Fibroblast of pulmonary artery (primary cell): Measurements from ENCODE around the gene PDLIM5.
"Not testable (repeated sequence)": the region's sequence is repeated elsewhere in the genome, so short reads cannot be mapped to it uniquely, and the experiment has no call there.

Source experiments
- DNase-seq: peaks from one replicate; pipeline ENCODE4 v3.0.0-alpha.2; 2010; ENCODE audit warnings: low read depth
- H3K4me3 ChIP-seq: replicated peaks from 2 replicates; pipeline ENCODE4 v1.5.1; 2011; ENCODE audit warnings: low read depth, mild to moderate bottlenecking, control low read depth, low read length, moderate library complexity
- TF ChIP-seq, protein P1 (sequence below): IDR thresholded peaks from 2 replicates; pipeline ENCODE4 v1.5.1; 2011; ENCODE audit warnings: mild to moderate bottlenecking, control low read depth, low read length, inconsistent platforms; ENCODE audit errors: missing control alignments

The PDLIM5 gene, protein sequence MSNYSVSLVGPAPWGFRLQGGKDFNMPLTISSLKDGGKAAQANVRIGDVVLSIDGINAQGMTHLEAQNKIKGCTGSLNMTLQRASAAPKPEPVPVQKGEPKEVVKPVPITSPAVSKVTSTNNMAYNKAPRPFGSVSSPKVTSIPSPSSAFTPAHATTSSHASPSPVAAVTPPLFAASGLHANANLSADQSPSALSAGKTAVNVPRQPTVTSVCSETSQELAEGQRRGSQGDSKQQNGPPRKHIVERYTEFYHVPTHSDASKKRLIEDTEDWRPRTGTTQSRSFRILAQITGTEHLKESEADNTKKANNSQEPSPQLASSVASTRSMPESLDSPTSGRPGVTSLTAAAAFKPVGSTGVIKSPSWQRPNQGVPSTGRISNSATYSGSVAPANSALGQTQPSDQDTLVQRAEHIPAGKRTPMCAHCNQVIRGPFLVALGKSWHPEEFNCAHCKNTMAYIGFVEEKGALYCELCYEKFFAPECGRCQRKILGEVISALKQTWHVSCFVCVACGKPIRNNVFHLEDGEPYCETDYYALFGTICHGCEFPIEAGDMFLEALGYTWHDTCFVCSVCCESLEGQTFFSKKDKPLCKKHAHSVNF

DNA sequence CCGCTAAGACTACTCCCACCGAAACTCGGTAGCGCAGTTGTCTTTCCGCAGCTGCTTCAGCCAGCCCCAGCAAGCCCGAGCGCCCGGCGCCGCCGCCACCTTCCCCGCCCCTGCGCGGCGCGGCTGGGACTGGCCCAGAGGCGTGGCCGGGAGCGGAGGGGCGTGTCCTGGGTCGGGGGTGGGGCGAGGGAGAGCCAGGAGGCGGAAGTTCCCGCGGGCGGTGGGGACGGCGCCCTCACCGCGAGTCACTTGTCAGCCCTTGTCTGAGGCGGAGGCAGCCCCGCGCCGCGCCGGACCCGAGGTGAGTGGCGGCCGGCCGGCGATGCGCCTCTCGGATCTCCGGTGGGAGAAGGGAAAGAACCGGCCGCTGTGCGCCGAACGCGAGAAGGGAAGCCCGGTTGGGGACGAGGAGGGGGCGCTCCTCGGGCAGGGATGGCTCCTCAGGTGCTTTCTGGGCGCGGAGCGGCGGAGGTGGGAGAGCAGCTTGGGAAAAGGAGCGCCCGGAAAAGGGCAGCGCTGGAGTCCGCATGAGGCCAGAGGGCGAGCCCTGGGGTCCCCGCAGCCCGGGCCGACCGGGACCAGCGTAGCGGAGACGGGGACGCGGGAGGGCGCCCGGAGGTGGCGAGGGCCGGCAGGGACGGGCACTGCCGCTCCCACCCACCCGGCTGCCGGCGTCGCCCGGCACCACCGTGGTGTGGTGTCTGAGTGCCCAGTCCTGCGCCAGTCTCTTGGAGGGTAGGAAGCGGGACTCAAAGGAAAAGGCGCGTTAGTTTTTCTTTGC, at the start of gene PDLIM5:
TSS of gene PDLIM5 (plus strand) at position 248 of the 781 bp plus-strand sequence. CDS start 3,347 bp downstream, outside the sequence.
- peak within 1 kb of the TSS; percentile 87 for H3K4me3 ChIP-seq
- TF ChIP-seq, protein P1, sequence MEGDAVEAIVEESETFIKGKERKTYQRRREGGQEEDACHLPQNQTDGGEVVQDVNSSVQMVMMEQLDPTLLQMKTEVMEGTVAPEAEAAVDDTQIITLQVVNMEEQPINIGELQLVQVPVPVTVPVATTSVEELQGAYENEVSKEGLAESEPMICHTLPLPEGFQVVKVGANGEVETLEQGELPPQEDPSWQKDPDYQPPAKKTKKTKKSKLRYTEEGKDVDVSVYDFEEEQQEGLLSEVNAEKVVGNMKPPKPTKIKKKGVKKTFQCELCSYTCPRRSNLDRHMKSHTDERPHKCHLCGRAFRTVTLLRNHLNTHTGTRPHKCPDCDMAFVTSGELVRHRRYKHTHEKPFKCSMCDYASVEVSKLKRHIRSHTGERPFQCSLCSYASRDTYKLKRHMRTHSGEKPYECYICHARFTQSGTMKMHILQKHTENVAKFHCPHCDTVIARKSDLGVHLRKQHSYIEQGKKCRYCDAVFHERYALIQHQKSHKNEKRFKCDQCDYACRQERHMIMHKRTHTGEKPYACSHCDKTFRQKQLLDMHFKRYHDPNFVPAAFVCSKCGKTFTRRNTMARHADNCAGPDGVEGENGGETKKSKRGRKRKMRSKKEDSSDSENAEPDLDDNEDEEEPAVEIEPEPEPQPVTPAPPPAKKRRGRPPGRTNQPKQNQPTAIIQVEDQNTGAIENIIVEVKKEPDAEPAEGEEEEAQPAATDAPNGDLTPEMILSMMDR, result no peak
- DNase-seq, result peak; percentile 90

DNA sequence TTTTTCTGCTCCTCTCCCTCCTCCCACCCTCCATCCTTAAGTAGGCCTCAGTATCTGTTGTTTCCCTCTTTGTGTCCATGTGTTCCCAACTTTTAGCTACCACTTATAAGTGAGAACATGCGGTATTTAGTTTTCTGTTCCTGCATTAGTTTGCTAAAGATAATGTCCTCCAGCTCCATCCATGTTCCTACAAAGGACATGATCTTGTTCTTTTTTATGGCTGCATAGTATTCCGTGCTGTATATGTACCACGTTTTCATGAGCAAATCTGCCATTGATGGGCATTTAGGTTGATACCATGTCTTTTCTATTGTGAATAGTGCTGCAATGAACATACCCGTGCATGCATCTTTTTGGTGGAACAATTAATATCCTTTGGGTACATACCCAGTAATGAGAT, 49.3 kb upstream of the PDLIM5 start:
- DNase-seq, H3K4me3 ChIP-seq: not testable (repeated sequence)

DNA sequence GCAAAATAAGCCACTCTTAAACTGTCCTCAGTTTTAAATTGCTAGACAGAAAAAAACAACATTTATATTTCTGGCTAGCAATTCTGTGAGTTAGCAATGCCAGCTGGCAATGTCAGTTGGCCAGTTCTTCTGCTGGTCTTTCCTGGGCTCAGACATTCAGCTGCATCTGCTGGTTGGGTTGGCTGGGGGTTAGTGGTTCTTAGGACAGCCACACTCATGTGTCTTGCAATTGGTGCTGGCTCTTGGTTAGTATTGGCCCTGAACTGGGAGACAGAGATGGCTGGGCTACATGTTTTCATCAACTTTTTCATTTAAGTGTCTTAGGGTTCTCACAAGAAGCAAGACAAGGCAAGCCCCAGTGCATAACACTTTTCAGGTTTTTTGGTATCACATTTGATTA, 48.0 kb upstream of the PDLIM5 start:
- no peak overlapping the region for H3K4me3 ChIP-seq
- DNase-seq, result no peak
- TF ChIP-seq, protein P1, result no peak

DNA sequence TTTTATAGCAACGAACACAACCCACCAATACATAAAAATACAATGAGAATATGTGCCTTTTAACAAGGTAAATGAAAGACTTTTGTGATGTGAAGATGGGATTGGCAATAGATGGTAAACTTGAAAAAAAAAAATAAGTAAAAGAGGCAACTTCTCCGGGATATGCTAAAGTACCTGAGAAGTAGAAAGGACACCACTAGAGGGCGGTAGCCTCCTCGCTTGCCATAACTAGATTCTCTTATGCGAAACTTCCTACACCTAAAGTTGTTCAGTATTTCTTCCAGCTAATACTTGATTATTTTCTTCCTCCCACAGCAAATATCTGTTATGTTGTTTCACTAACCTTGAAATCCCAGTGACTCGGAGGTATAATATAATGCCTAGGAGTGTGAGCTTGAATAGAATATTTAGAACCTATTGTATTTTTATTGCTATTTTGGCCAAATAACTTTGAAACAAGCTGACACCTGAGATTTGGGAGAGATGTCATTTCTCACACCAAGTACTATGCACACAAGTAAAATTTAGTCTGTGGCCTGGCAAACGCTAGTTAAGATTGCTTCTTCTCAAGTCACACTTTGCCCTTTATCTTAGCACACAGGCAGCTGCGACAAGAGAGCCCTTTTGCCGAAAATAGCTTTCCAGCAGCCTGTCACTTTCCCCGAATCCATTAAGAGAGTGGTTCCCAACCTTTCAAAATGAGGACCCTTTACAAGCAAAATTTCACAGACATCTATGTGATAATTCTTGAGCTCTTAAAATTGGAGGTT, 44.9 kb upstream of the PDLIM5 start:
- TF ChIP-seq, protein P1, result peak; percentile 95
- DNase-seq, result peak; percentile 96

DNA sequence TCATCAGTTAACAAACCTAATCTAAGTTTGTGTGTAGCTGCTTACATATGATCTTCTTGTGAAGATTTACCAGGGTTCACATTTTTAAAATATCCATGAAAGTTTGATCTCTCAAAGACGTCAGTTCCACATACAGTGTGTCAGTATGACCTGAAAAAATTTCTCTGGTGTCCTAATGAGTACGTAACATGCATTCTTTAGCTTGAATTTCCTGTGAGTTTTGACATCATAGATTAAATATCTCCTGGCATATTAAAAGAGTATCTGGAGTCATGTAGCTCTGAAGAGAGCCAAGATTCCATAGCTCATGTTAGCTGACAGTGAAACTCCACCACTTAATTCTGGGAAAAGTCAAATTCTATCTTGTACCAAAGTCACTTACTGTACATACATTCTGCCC, 43.9 kb upstream of the PDLIM5 start:
- peak; percentile 83 for DNase-seq
- TF ChIP-seq, protein P1, result no peak
- H3K4me3 ChIP-seq, result no peak overlapping the region

More for the DNA sequence above, 44.9 kb upstream of the PDLIM5 start:
- no peak overlapping the region for H3K4me3 ChIP-seq

DNA sequence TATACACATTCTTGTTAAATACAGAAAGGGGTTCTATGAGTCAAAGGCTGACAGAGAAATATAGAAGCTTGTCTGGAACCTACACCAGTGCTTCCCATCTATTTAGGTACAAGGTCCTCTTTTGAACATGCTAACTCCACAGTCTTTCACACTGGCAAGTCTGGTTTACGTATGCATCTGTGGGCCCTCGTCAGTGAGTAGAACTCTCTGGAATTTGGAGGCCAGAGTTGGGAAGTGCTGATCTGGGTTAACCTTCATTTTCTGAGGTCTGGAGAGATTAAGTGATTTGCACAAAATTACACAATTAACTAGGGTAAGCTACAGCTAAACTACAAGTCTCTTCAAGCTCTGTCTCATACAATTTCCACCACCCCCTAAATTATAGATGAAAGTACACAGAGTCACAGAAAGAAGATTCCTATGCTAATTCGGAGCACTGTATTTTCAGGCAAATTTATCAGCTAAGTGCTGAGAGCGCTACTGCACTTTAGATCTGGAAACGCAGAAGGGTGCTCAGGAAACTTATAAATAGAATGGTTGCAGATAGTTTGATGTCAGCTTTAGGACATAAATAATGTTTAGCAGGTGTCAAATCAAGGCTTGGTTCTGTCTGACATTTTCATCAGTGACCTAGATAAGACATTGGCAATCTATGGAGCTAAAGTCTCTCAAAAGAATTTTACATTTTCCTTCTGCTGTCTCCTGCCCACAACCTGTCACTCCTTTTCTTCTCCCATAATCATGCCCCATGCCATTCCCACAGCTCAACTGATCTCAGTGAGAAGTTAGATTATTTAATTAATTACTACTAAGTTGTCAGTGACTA, 43.0 kb upstream of the PDLIM5 start:
- DNase-seq, result peak; percentile 69
- TF ChIP-seq, protein P1, result no peak
- no peak overlapping the region for H3K4me3 ChIP-seq
